DND-41 (cell line): ENCODE measurements around the gene NTNG2.

Source experiments
- ATAC-seq: fragments of 200-7000 bp; cut with Tn5 transposase; 3 replicates; pipeline ENCODE4 v1.9.1; 2021; ENCODE audit warnings: low read depth; ENCODE audit not compliant: insufficient read depth
- DNase-seq: peaks from one replicate; pipeline ENCODE4 v3.0.0-alpha.2; 2020
- H2AFZ ChIP-seq: 2 replicates; pipeline ENCODE4 v1.6.0; 2012; ENCODE audit warnings: low read depth, low read length
- H3K27ac ChIP-seq: 2 replicates; pipeline ENCODE4 v1.5.1; 2012; ENCODE audit warnings: low read length, inconsistent platforms
- H3K27me3 ChIP-seq: fragments of 200-600 bp; sonication (generic); 2 replicates; pipeline ENCODE4 v1.6.0; 2012; ENCODE audit warnings: low read length, mild to moderate bottlenecking, inconsistent platforms; ENCODE audit not compliant: insufficient read depth, poor library complexity
- H3K36me3 ChIP-seq: 2 replicates; pipeline ENCODE4 v1.5.1; 2012; ENCODE audit warnings: low read length, inconsistent platforms; ENCODE audit not compliant: insufficient read depth
- H3K4me1 ChIP-seq: 2 replicates; pipeline ENCODE4 v1.5.1; 2012; ENCODE audit warnings: mild to moderate bottlenecking, low read length; ENCODE audit not compliant: insufficient read depth
- H3K4me2 ChIP-seq: 2 replicates; pipeline ENCODE4 v1.6.0; 2012; ENCODE audit warnings: mild to moderate bottlenecking, moderate library complexity, low read length, inconsistent platforms; ENCODE audit not compliant: insufficient read depth
- H3K4me3 ChIP-seq, 2 experiments: fragments of 200-600 bp in 1 of 2; shearing (Covaris generic) in 1 of 2; 2 replicates each; pipeline ENCODE4 v1.5.1; 2012 to 2016; ENCODE audit warnings: inconsistent platforms in 2 of 2, low read length in 2 of 2, mild to moderate bottlenecking in 2 of 2, low read depth in 1 of 2, moderate library complexity in 1 of 2
- H3K79me2 ChIP-seq: 2 replicates; pipeline ENCODE4 v1.6.0; 2012; ENCODE audit warnings: low read length, inconsistent platforms; ENCODE audit not compliant: insufficient read depth
- H3K9ac ChIP-seq: 2 replicates; pipeline ENCODE4 v1.6.0; 2012; ENCODE audit warnings: low read depth, mild to moderate bottlenecking, inconsistent platforms, low read length, moderate library complexity
- H3K9me3 ChIP-seq: 2 replicates; pipeline ENCODE4 v1.5.1; 2012; ENCODE audit warnings: low read length, moderate library complexity, mild to moderate bottlenecking, inconsistent platforms; ENCODE audit not compliant: insufficient read depth, severe bottlenecking
- H4K20me1 ChIP-seq: 2 replicates; pipeline ENCODE4 v1.6.0; 2012; ENCODE audit warnings: low read length; ENCODE audit not compliant: insufficient read depth
- CTCF ChIP-seq: IDR thresholded peaks from 2 replicates; pipeline ENCODE4 v1.5.1; 2012; ENCODE audit warnings: borderline replicate concordance, low read length, moderate library complexity, mild to moderate bottlenecking; ENCODE audit not compliant: poor library complexity, severe bottlenecking; ENCODE audit errors: extremely low read depth
- EZH2 ChIP-seq: IDR thresholded peaks from 3 replicates; pipeline ENCODE4 v1.6.1; 2012; ENCODE audit warnings: borderline replicate concordance, low read depth, mild to moderate bottlenecking, moderate library complexity, low read length, inconsistent platforms; ENCODE audit not compliant: severe bottlenecking

Gene NTNG2

GRCh38 chr9:132157347-132158116, 4.3 kb upstream of the NTNG2 start:
- no peaks in the 10 kb centered on the region for H3K9me3 ChIP-seq
- no peaks in the 10 kb centered on the region for H3K79me2 ChIP-seq
- no peak overlapping the region for H3K9ac ChIP-seq
- peaks cover 14% of the 10 kb centered on the region for H3K4me1 ChIP-seq
- H3K4me2 ChIP-seq, result no peak overlapping the region
- peaks cover 46% of the 10 kb centered on the region for H3K27me3 ChIP-seq
- ATAC-seq (no peak), DNase-seq (no peak)
- TF ChIP-seq CTCF (no peak), EZH2 (no peak)
- H4K20me1 ChIP-seq, result peaks cover 3% of the 10 kb centered on the region; the same call in 1 of the 2 replicates
- no peak overlapping the region for H3K27ac ChIP-seq
- no peak overlapping the region for H3K4me3 ChIP-seq
- no peak overlapping the region for H2AFZ ChIP-seq
- H3K36me3 ChIP-seq, result no peaks in the 10 kb centered on the region

GRCh38 chr9:132160802-132161742, 786 bp upstream of the NTNG2 start:
- H2AFZ ChIP-seq, result peak overlapping the region; percentile 55
- ATAC-seq, result peak; percentile 80
- H3K27me3 ChIP-seq, result peaks cover 71% of the 10 kb centered on the region
- H3K4me2 ChIP-seq, result peak overlapping the region; percentile 68
- H3K4me3 ChIP-seq, result peak overlapping the region; percentile 33 to 57; a peak in 3 of 4 replicates
- peaks cover 22% of the 10 kb centered on the region for H3K4me1 ChIP-seq
- peaks cover 8% of the 10 kb centered on the region for H4K20me1 ChIP-seq
- no peaks in the 10 kb centered on the region for H3K36me3 ChIP-seq
- no peaks in the 10 kb centered on the region for H3K9me3 ChIP-seq
- no peaks in the 10 kb centered on the region for H3K79me2 ChIP-seq
- TF ChIP-seq EZH2 (peak; percentile 87), CTCF (no peak)
- H3K9ac ChIP-seq, result peak overlapping the region; percentile 50
- no peak overlapping the region for H3K27ac ChIP-seq
- peak; percentile 74 for DNase-seq

- no peaks in the 10 kb centered on the region for H3K36me3 ChIP-seq
- H3K9ac ChIP-seq, result peak overlapping the region; percentile 50; the same call in 1 of the 2 replicates
- H3K4me1 ChIP-seq, result peaks cover 22% of the 10 kb centered on the region
- H4K20me1 ChIP-seq, result peaks cover 18% of the 10 kb centered on the region
- peak overlapping the region; percentile 8; the same call in 1 of the 2 replicates for H2AFZ ChIP-seq
- no peaks in the 10 kb centered on the region for H3K9me3 ChIP-seq
- peak overlapping the region; percentile 68 for H3K4me2 ChIP-seq
- H3K79me2 ChIP-seq, result no peaks in the 10 kb centered on the region
- no peak for DNase-seq
- peak overlapping the region; percentile 16 to 57; a peak in 3 of 4 replicates for H3K4me3 ChIP-seq
- peaks cover 64% of the 10 kb centered on the region for H3K27me3 ChIP-seq
- no peak overlapping the region for H3K27ac ChIP-seq
- TF ChIP-seq CTCF, result no peak
- TF ChIP-seq EZH2, result peak; percentile 99
- no peak for ATAC-seq
Observed at GRCh38 chr9:132162764-132163456, 1.1 kb downstream of the NTNG2 start.
